Measurements from ENCODE around the gene XPO6.

The XPO6 gene

DNA sequence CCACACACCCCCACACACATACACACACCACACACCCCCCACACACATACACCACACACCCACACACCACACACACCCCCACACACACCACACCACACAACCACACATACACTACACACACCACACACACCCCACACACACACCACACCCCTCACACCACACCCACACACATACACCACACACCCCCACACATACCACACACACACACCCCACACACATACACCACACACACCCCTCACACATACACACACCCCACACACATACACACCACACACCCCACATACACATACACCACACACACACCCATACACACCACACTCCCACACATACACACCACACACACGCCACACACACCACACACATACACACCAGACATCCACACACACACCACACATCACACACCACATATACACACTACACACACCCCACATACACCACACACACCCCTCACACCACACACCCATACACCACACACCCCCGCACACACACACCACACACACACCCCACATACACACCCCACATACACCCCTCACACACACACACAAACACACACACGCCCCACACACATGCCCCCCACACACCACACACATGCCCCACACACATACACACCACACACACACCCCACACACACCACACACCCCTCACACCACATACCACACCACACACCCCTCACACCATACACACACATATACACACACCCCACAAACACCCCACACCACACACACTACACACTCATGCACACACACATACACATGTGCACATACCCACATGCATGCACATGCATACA lies 122.4 kb downstream of the XPO6 start:
- no peak for TF ChIP-seq CTCF (conservative IDR thresholded peaks at IDR 0.05; ENCODE audit: low read length)
- DNase-seq (ENCODE audit: low read depth), result no peak
- no peak overlapping the region for H3K4me3 ChIP-seq (ENCODE audit: low read length)

DNA sequence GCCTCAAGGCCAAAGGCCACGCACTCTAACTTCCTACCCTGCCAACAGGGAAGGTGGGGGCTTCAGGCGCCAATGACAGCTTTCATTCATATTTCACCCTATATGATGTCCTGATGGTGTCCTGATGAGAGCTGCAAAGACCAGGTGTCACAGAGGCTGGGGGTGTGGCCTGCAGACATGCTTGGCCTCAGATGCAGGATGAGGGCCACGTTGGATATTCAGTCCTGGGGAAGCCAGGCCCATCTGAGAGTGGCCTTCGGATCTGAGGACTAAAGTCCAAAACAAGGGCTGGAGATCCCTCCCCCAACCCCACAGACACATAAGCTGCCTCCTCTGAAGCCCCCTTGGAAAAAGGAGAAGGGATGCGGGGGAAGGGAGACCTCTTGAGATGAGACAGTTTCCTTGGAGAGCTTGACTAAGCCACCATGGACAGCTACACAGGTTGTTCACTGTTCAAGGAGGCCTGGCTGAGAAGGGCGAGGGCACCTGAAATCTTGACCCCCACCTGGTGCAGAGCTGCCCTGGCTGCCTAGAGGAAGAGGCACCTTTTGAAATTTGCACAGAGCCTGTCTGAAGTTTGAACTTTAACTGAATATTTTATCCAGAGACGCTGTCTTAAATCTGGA lies 124.0 kb downstream of the XPO6 start:
- no peak for TF ChIP-seq CTCF (conservative IDR thresholded peaks at IDR 0.05; ENCODE audit: low read length)

GRCh38 chr16:28087140-28087660 lies 124.6 kb downstream of the XPO6 start:
- H3K4me3 ChIP-seq (ENCODE audit: low read length), result no peak overlapping the region
- TF ChIP-seq CTCF (conservative IDR thresholded peaks at IDR 0.05; ENCODE audit: low read length), result no peak
- DNase-seq (ENCODE audit: low read depth), result no peak

More for the DNA sequence above, 124.0 kb downstream of the XPO6 start:
- no peak for DNase-seq (ENCODE audit: low read depth)
- H3K4me3 ChIP-seq (ENCODE audit: low read length), result no peak overlapping the region

- TF ChIP-seq CTCF (conservative IDR thresholded peaks at IDR 0.05; ENCODE audit: low read length), result no peak
- no peak for DNase-seq (ENCODE audit: low read depth)
- H3K4me3 ChIP-seq (ENCODE audit: low read length), result no peak overlapping the region
These were observed 125.3 kb downstream of the XPO6 start for GRCh38 chr16:28086186-28087139.

DNA sequence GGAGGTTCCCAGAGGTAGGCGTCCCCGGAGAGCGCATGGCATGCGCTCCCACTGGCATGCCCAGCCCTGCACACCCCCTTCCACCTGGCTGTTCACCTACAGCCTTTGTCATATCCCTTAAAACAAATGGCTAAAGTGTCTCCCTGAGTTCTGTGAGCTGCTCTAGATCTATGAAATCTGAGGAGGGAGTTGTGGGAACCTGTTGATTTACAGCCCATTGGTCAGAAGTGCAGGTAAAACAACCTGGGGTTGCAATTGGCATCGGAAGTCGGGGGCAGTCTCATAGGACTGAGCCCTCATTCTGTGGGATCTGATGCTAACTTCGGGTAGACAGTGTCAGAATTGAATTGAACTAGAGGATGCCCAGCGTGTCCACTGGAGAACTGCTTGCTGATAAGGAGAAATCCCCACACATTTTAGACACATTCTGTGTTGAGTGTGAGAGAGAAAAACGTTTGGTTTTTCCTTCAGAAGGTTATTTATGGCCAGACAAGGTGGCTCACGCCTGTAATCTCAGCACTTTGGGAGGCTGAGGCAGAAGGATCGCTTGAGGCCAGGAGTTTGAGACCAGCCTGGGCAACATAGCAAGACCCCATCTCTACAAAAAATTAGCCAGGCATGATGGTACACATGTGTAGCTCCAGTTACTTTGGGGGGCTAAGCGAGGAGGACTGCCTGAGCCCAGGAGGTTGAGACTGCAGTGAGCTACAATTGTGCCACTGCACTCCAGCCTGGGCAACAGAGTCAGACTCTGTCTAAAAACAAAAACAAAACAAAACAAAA lies 126.2 kb downstream of the XPO6 start:
- no peak overlapping the region for H3K4me3 ChIP-seq (ENCODE audit: low read length)
- TF ChIP-seq CTCF (conservative IDR thresholded peaks at IDR 0.05; ENCODE audit: low read length), result no peak
- DNase-seq (ENCODE audit: low read depth), result no peak

GRCh38 chr16:28084209-28084608 lies 127.6 kb downstream of the XPO6 start:
- no peak for DNase-seq (ENCODE audit: low read depth)
- TF ChIP-seq CTCF (conservative IDR thresholded peaks at IDR 0.05; ENCODE audit: low read length), result no peak
- no peak overlapping the region for H3K4me3 ChIP-seq (ENCODE audit: low read length)

Data from AG10803 (cell line).